Fibroblast of skin of scalp (primary cell): Measurements from ENCODE around the gene NMNAT1. TPM values are rescaled to one million over a fixed set of nuclear protein-coding genes. Genes with fewer than 3 reads are reported as not detected.
"Not testable (repeated sequence)": the region's sequence is repeated elsewhere in the genome, so short reads cannot be mapped to it uniquely, and the experiment has no call there.

ENCODE experiments used
- DNase-seq: peaks from one replicate; pipeline ENCODE4 v3.0.0-alpha.2; 2013
- polyA plus RNA-seq, 2 experiments: library from polyadenylated mRNA; unstranded; fragments of 120-200 nt; gene quantifications; one replicate each; pipeline ENCODE4 v1.2.1, GENCODE V29; 2013; ENCODE audit not compliant: insufficient read length in 2 of 2

Gene NMNAT1
- 10.1 TPM for polyA plus RNA-seq (2013, experiment 1 of 2; ENCODE audit: insufficient read length)
- polyA plus RNA-seq (2013, experiment 2 of 2; ENCODE audit: insufficient read length): 9.6 TPM

- DNase-seq: peak; percentile 93
These were observed at the start of gene NMNAT1, which contains the start of gene LZIC for GRCh38 chr1:9942939-9943788. Gene NMNAT1, plus strand, starts transcription at chr1:9943475. Its CDS starts 28,599 bp downstream, at chr1:9972074. Gene LZIC, minus strand, starts transcription at chr1:9943391. Its CDS starts 6,772 bp downstream, at chr1:9936619.

- no peak for DNase-seq
These were observed 49.2 kb upstream of the NMNAT1 start for GRCh38 chr1:9894115-9894514.

GRCh38 chr1:9900142-9901043, 42.9 kb upstream of the NMNAT1 start:
- no peak for DNase-seq

GRCh38 chr1:9901148-9902059, 41.9 kb upstream of the NMNAT1 start:
- no peak for DNase-seq

- DNase-seq: no peak
These were observed 41.2 kb upstream of the NMNAT1 start for GRCh38 chr1:9902060-9902452.

GRCh38 chr1:9903801-9904527, 39.3 kb upstream of the NMNAT1 start:
- no peak for DNase-seq

- peak; percentile 67 for DNase-seq
These were observed 38.7 kb upstream of the NMNAT1 start for GRCh38 chr1:9904596-9904995.

- peak; percentile 69 for DNase-seq
These were observed 38.3 kb upstream of the NMNAT1 start for GRCh38 chr1:9905010-9905409.

GRCh38 chr1:9906466-9906865, 36.8 kb upstream of the NMNAT1 start:
- DNase-seq: no peak

GRCh38 chr1:9907441-9907840, 35.8 kb upstream of the NMNAT1 start:
- no peak for DNase-seq

GRCh38 chr1:9908871-9909233, 34.4 kb upstream of the NMNAT1 start:
- no peak for DNase-seq

GRCh38 chr1:9909234-9910046, 33.8 kb upstream of the NMNAT1 start:
- no peak for DNase-seq

GRCh38 chr1:9910076-9910422, 33.2 kb upstream of the NMNAT1 start, which contains the start of gene CTNNBIP1:
Gene CTNNBIP1, minus strand, starts transcription at chr1:9910269. Its CDS starts 38,205 bp downstream, at chr1:9872064.
- DNase-seq: no peak

GRCh38 chr1:9910423-9911178, 32.7 kb upstream of the NMNAT1 start:
- peak; percentile 99 for DNase-seq

- DNase-seq: no peak
These were observed 30.9 kb upstream of the NMNAT1 start for GRCh38 chr1:9912264-9912936.

- no peak for DNase-seq
These were observed 28.7 kb upstream of the NMNAT1 start for GRCh38 chr1:9914610-9914937.

- DNase-seq: no peak
These were observed 26.8 kb upstream of the NMNAT1 start for GRCh38 chr1:9916452-9916851.

- not testable (repeated sequence) for DNase-seq
These were observed 25.8 kb upstream of the NMNAT1 start for GRCh38 chr1:9917495-9917894.

GRCh38 chr1:9917901-9918300, 25.4 kb upstream of the NMNAT1 start:
- DNase-seq: no peak
